Ishikawa (cell line): ENCODE results near the gene INPP4B.

Experiments
- CEBPB ChIP-seq: IDR thresholded peaks from 2 replicates; pipeline ENCODE4 v1.6.1; 2012
- EGR1 ChIP-seq: IDR thresholded peaks from 2 replicates; pipeline ENCODE4 v1.6.1; 2012
- FOXM1 ChIP-seq: IDR thresholded peaks from 2 replicates; pipeline ENCODE4 v1.6.1; 2012; ENCODE audit warnings: low read depth, borderline replicate concordance
- TAF1 ChIP-seq: IDR thresholded peaks from 2 replicates; pipeline ENCODE4 v1.6.1; 2012; ENCODE audit warnings: low read depth, mild to moderate bottlenecking
- ZBTB7A ChIP-seq: IDR thresholded peaks from 2 replicates; pipeline ENCODE4 v1.6.1; 2012; ENCODE audit warnings: low read depth
- TF ChIP-seq, protein P1 (sequence below): IDR thresholded peaks from 2 replicates; pipeline ENCODE4 v1.6.1; 2012
- TF ChIP-seq, protein P2 (sequence below): IDR thresholded peaks from 2 replicates; pipeline ENCODE4 v1.6.1; 2012

DNA sequence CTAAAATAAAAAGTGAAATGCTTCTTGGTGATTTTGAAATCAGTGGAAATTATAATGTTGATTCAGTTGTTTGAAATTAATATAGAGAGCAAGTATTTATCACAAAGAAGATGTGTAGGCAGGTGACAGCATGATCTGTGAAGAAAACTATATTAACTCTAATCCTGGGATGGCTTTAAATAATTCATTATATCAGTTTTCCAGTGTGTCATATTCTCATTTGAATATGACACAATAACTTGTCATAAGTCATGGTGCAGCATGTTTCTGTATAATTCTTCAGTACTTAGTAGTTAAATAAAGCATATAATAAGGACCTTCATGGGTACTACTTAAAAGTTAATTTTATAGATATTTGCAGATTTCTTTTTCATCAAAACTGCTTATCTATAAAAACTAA lies 573.6 kb downstream of the INPP4B start:
- no peak for TF ChIP-seq TAF1
- TF ChIP-seq ZBTB7A = no peak
- no peak for TF ChIP-seq EGR1
- TF ChIP-seq CEBPB = no peak
- TF ChIP-seq, protein P1, sequence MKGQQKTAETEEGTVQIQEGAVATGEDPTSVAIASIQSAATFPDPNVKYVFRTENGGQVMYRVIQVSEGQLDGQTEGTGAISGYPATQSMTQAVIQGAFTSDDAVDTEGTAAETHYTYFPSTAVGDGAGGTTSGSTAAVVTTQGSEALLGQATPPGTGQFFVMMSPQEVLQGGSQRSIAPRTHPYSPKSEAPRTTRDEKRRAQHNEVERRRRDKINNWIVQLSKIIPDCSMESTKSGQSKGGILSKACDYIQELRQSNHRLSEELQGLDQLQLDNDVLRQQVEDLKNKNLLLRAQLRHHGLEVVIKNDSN = no peak
- no peak for TF ChIP-seq FOXM1
- TF ChIP-seq, protein P2, sequence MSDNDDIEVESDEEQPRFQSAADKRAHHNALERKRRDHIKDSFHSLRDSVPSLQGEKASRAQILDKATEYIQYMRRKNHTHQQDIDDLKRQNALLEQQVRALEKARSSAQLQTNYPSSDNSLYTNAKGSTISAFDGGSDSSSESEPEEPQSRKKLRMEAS = no peak
